Activated T-cell treated with anti-CD3 and anti-CD28 coated beads for 1 hour (primary cell): ENCODE data around the gene PDS5B.

Experiments used
- DNase-seq: peaks from one replicate; pipeline ENCODE4 v3.0.0-alpha.2; 2020; ENCODE audit warnings: low read depth

PDS5B gene

GRCh38 chr13:32588736-32589135 is 2.5 kb downstream of the PDS5B start:
- no peak for DNase-seq

- no peak for DNase-seq
Observed at GRCh38 chr13:32589471-32589870, 3.2 kb downstream of the PDS5B start.

- no peak for DNase-seq
Observed at GRCh38 chr13:32590266-32590665, 4.0 kb downstream of the PDS5B start.

- no peak for DNase-seq
Observed at GRCh38 chr13:32592082-32592481, 5.8 kb downstream of the PDS5B start.

GRCh38 chr13:32594157-32594738 is 8.0 kb downstream of the PDS5B start:
- DNase-seq: no peak

GRCh38 chr13:32595306-32595705 is 9.1 kb downstream of the PDS5B start:
- no peak for DNase-seq

GRCh38 chr13:32600890-32601289 is 14.6 kb downstream of the PDS5B start:
- no peak for DNase-seq

- no peak for DNase-seq
Observed at GRCh38 chr13:32609428-32609827, 23.2 kb downstream of the PDS5B start.

- DNase-seq: no peak
Observed at GRCh38 chr13:32610538-32610937, 24.3 kb downstream of the PDS5B start.

GRCh38 chr13:32610977-32611376 is 24.7 kb downstream of the PDS5B start:
- DNase-seq: no peak

GRCh38 chr13:32616883-32617511 is 30.7 kb downstream of the PDS5B start:
- no peak for DNase-seq

GRCh38 chr13:32622827-32623226 is 36.6 kb downstream of the PDS5B start:
- DNase-seq: no peak

GRCh38 chr13:32624441-32624840 is 38.2 kb downstream of the PDS5B start:
- no peak for DNase-seq

GRCh38 chr13:32627793-32628192 is 41.5 kb downstream of the PDS5B start:
- DNase-seq: no peak

- DNase-seq: no peak
Observed at GRCh38 chr13:32629313-32629712, 43.1 kb downstream of the PDS5B start.

GRCh38 chr13:32629866-32630265 is 43.6 kb downstream of the PDS5B start:
- no peak for DNase-seq

- no peak for DNase-seq
Observed at GRCh38 chr13:32632343-32632909, 46.2 kb downstream of the PDS5B start.

- no peak for DNase-seq
Observed at GRCh38 chr13:32636711-32637110, 50.5 kb downstream of the PDS5B start.

GRCh38 chr13:32638739-32639138 is 52.5 kb downstream of the PDS5B start:
- no peak for DNase-seq

GRCh38 chr13:32639502-32640105 is 53.4 kb downstream of the PDS5B start:
- DNase-seq: peak; percentile 28

GRCh38 chr13:32642316-32642715 is 56.1 kb downstream of the PDS5B start:
- no peak for DNase-seq

- no peak for DNase-seq
Observed at GRCh38 chr13:32642858-32643257, 56.6 kb downstream of the PDS5B start.

- DNase-seq: no peak
Observed at GRCh38 chr13:32645854-32646253, 59.6 kb downstream of the PDS5B start.
